Keratinocyte (primary cell): ENCODE data around the gene NFATC2.

Source experiments
- EZH2 ChIP-seq: IDR thresholded peaks from one replicate; pipeline ENCODE4 v1.6.1; 2012; ENCODE audit warnings: inconsistent platforms, mild to moderate bottlenecking, low read length, moderate library complexity
- TF ChIP-seq, protein P1 (sequence below), 3 experiments: IDR thresholded peaks in 1 of 3; conservative IDR thresholded peaks in 1 of 3; optimal IDR thresholded peaks in 1 of 3; 2 replicates in 2 of 3; 3 replicates in 1 of 3; pipeline versions ENCODE3 to v1.5.1; 2011; ENCODE audit warnings: low read length in 3 of 3, mild to moderate bottlenecking in 3 of 3, moderate library complexity in 2 of 3, control low read depth in 1 of 3, inconsistent platforms in 1 of 3; ENCODE audit not compliant: insufficient read depth in 2 of 3; ENCODE audit errors: extremely low read depth in 1 of 3

- TF ChIP-seq EZH2, result no peak
- TF ChIP-seq, protein P1, sequence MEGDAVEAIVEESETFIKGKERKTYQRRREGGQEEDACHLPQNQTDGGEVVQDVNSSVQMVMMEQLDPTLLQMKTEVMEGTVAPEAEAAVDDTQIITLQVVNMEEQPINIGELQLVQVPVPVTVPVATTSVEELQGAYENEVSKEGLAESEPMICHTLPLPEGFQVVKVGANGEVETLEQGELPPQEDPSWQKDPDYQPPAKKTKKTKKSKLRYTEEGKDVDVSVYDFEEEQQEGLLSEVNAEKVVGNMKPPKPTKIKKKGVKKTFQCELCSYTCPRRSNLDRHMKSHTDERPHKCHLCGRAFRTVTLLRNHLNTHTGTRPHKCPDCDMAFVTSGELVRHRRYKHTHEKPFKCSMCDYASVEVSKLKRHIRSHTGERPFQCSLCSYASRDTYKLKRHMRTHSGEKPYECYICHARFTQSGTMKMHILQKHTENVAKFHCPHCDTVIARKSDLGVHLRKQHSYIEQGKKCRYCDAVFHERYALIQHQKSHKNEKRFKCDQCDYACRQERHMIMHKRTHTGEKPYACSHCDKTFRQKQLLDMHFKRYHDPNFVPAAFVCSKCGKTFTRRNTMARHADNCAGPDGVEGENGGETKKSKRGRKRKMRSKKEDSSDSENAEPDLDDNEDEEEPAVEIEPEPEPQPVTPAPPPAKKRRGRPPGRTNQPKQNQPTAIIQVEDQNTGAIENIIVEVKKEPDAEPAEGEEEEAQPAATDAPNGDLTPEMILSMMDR (optimal IDR thresholded peaks at IDR 0.05 in 1 of 3, IDR thresholded peaks at IDR 0.05 in 1 of 3, conservative IDR thresholded peaks at IDR 0.05 in 1 of 3; ENCODE audit: extremely low read depth in 1 of 3, insufficient read depth in 2 of 3, low read length in 3 of 3), result no peak
These were observed 45.6 kb downstream of the NFATC2 start for GRCh38 chr20:51496964-51497363.
